Endothelial cell of umbilical vein (primary cell): ENCODE results near the gene NFATC1. TPM values are rescaled to one million over a fixed set of nuclear protein-coding genes. Genes with fewer than 3 reads are reported as not detected.

Experiments
- BruUV-seq: library from RNA; stranded (reverse); fragments of 400-500 nt; replicated peaks from 2 replicates; lab custom pipeline; 2021; lab: Mats Ljungman, UMichigan
- CTCF ChIA-PET: fragments of 300-600, 350-600 bp; sonication (Branson Sonifier 250); formaldehyde crosslinking; loops from one replicate; lab custom pipeline; 2021; ENCODE audit warnings: antibody characterized with exemption, inconsistent platforms; lab: Charles Lee
- POLR2A ChIA-PET: fragments of 300-600, 350-600 bp; sonication (Branson Sonifier 250); formaldehyde crosslinking; loops from one replicate; lab custom pipeline; 2021; ENCODE audit warnings: antibody characterized with exemption, inconsistent platforms; lab: Charles Lee
- DNase-seq: peaks from one replicate; pipeline ENCODE4 v3.0.0-alpha.2; 2011; ENCODE audit warnings: low read depth, low spot score
- FAIRE-seq: peaks from 2 replicates; lab custom pipeline; 2011; peaks lifted over from hg19 to GRCh38; lab: Jason Lieb, UNC
- H2AFZ ChIP-seq: 2 replicates; pipeline ENCODE4 v1.6.0; 2012; ENCODE audit warnings: low read depth, low read length, control low read depth, inconsistent platforms
- H3K27ac ChIP-seq: 2 replicates; pipeline ENCODE4 v1.5.1; 2011; ENCODE audit warnings: low read depth, mild to moderate bottlenecking, control low read depth, low read length, moderate library complexity; ENCODE audit not compliant: insufficient read depth
- H3K27me3 ChIP-seq, 2 experiments: 2 replicates each; pipeline versions ENCODE4 v1.6.0 to v1.6.1; 2011; ENCODE audit warnings: low read length in 2 of 2, mixed read lengths in 1 of 2; ENCODE audit not compliant: control insufficient read depth in 2 of 2, insufficient read depth in 2 of 2
- H3K36me3 ChIP-seq, 2 experiments: 2 replicates in 1 of 2; 3 replicates in 1 of 2; pipeline ENCODE4 v1.5.1; 2011; ENCODE audit warnings: low read length in 2 of 2, mild to moderate bottlenecking in 1 of 2, moderate library complexity in 1 of 2; ENCODE audit not compliant: control insufficient read depth in 2 of 2, insufficient read depth in 2 of 2; ENCODE audit errors: extremely low read depth in 1 of 2
- H3K4me1 ChIP-seq: 3 replicates; pipeline ENCODE4 v1.5.1; 2011; ENCODE audit warnings: mild to moderate bottlenecking, low read length; ENCODE audit not compliant: control insufficient read depth, insufficient read depth; ENCODE audit errors: extremely low read depth
- H3K4me2 ChIP-seq: 2 replicates; pipeline ENCODE4 v1.6.1; 2011; ENCODE audit warnings: low read length, control low read depth, mixed read lengths; ENCODE audit not compliant: insufficient read depth
- H3K4me3 ChIP-seq, 3 experiments: fragments of 200-600 bp in 1 of 3; sonication (generic), shearing (Covaris generic) in 1 of 3; replicated peaks in 1 of 3; 2 replicates each; pipeline ENCODE4 v1.5.1; 2011 to 2016; ENCODE audit warnings: control low read depth in 3 of 3, low read length in 3 of 3, mild to moderate bottlenecking in 2 of 3, inconsistent platforms in 1 of 3, low read depth in 1 of 3, moderate library complexity in 1 of 3; ENCODE audit not compliant: insufficient read depth in 1 of 3
- H3K79me2 ChIP-seq: 2 replicates; pipeline ENCODE4 v1.6.0; 2012; ENCODE audit warnings: low read length, inconsistent platforms; ENCODE audit not compliant: control insufficient read depth, insufficient read depth
- H3K9ac ChIP-seq: replicated peaks from 2 replicates; pipeline ENCODE3; 2011; ENCODE audit warnings: low read length, control low read depth; ENCODE audit not compliant: insufficient read depth; ENCODE audit errors: extremely low read depth
- H3K9me1 ChIP-seq: replicated peaks from 3 replicates; pipeline ENCODE4 v1.6.0; 2011; ENCODE audit warnings: mild to moderate bottlenecking, low read length; ENCODE audit not compliant: control insufficient read depth, insufficient read depth; ENCODE audit errors: extremely low read depth
- H3K9me3 ChIP-seq: replicated peaks from 2 replicates; pipeline ENCODE4 v1.5.1; 2012; ENCODE audit warnings: low read length, inconsistent platforms; ENCODE audit not compliant: control insufficient read depth, insufficient read depth
- H4K20me1 ChIP-seq: replicated peaks from 2 replicates; pipeline ENCODE3; 2011; ENCODE audit warnings: mild to moderate bottlenecking, low read length; ENCODE audit not compliant: control insufficient read depth, insufficient read depth; ENCODE audit errors: extremely low read depth
- CTCF ChIP-seq, 2 donors: IDR thresholded peaks; 1 replicate in 1 of 2; 2 replicates in 1 of 2; pipeline ENCODE4 v1.5.1; 2011; ENCODE audit warnings: low read length in 2 of 2, mild to moderate bottlenecking in 2 of 2, moderate library complexity in 2 of 2, control low read depth in 1 of 2, inconsistent platforms in 1 of 2, low read depth in 1 of 2; ENCODE audit not compliant: insufficient read depth in 1 of 2; ENCODE audit errors: extremely low read depth in 1 of 2
- EZH2 ChIP-seq: IDR thresholded peaks from 2 replicates; pipeline ENCODE4 v1.6.1; 2012; ENCODE audit warnings: borderline replicate concordance, low read depth, mild to moderate bottlenecking, moderate library complexity, low read length, inconsistent platforms; ENCODE audit not compliant: severe bottlenecking
- FOS ChIP-seq: IDR thresholded peaks from 2 replicates; pipeline ENCODE4 v1.6.1; 2011; ENCODE audit warnings: mild to moderate bottlenecking, low read length, moderate library complexity, borderline replicate concordance; ENCODE audit not compliant: insufficient read depth
- GATA2 ChIP-seq: IDR thresholded peaks from 2 replicates; pipeline ENCODE4 v1.7.0; 2011; ENCODE audit warnings: low read depth, mild to moderate bottlenecking, moderate library complexity, mixed read lengths, low read length; ENCODE audit not compliant: insufficient read length, insufficient read depth
- JUN ChIP-seq: IDR thresholded peaks from 2 replicates; pipeline ENCODE4 v1.6.1; 2011; ENCODE audit warnings: borderline replicate concordance, low read depth; ENCODE audit not compliant: insufficient read length, insufficient read depth
- MAX ChIP-seq: IDR thresholded peaks from 2 replicates; pipeline ENCODE4 v1.6.1; 2011; ENCODE audit not compliant: insufficient read depth, insufficient read length
- MYC ChIP-seq: IDR thresholded peaks from one replicate; pipeline ENCODE4 v1.6.1; 2011; ENCODE audit warnings: mild to moderate bottlenecking, low read depth, low read length
- POLR2A ChIP-seq: IDR thresholded peaks from 2 replicates; pipeline ENCODE4 v1.6.1; 2012; ENCODE audit warnings: low read depth, mild to moderate bottlenecking, control low read depth, low read length
- POLR2AphosphoS5 ChIP-seq: IDR thresholded peaks from 2 replicates; pipeline ENCODE4 v1.6.1; 2012; ENCODE audit warnings: low read depth, mild to moderate bottlenecking, control low read depth, low read length, moderate library complexity; ENCODE audit not compliant: insufficient read depth
- dilution Hi-C: fragments of 300-500 bp; cut with MboI; formaldehyde crosslinking; loops from one replicate; pipeline ENCODE4 v1.15.0; 2019; ENCODE audit warnings: low sequenced_read_pairs; ENCODE audit not compliant: extremely low pct_ligation_motif_present
- intact Hi-C: fragments of 100-400 bp; cut with micrococcal nuclease; formaldehyde crosslinking; loops from one replicate; pipeline ENCODE4 v1.10.0; 2022
- polyA plus RNA-seq, 4 experiments: library from polyadenylated mRNA; depleted of rRNA in 3 of 4; stranded (reverse) in 3 of 4; unstranded in 1 of 4; fragments of >200 nt; gene quantifications; 2 replicates each; pipeline versions ENCODE4 v1.2.1 to v1.2.3, GENCODE V29; 2011 to 2012; ENCODE audit warnings: missing spikeins in 1 of 4
- total RNA-seq: library from RNA; stranded (reverse); gene quantifications from 2 replicates; pipeline ENCODE4 v1.2.3, GENCODE V29; 2021

The NFATC1 gene
- total and polyA plus RNA-seq, 2 donors (not counting 3 experiments of a cell fraction or from before 2014, with no cell fraction given): 11.1 to 30.0 TPM

- Histone ChIP-seq H3K9me3 (no peaks in the 10 kb centered on the region), H3K27ac (no peak overlapping the region), H3K4me1 (no peaks in the 10 kb centered on the region), H3K4me2 (no peak overlapping the region), H2AFZ (no peak overlapping the region), H3K79me2 (no peaks in the 10 kb centered on the region), H3K36me3 (peaks cover 0 to 18% of the 10 kb centered on the region in 2 experiments), H3K4me3 (no peak overlapping the region), H3K27me3 (no peaks in the 10 kb centered on the region), H4K20me1 (no peaks in the 10 kb centered on the region), H3K9me1 (no peaks in the 10 kb centered on the region), H3K9ac (no peak overlapping the region)
- intact Hi-C loops (no loop called here), dilution Hi-C loops (no loop called here)
- TF ChIP-seq FOS (no peak), EZH2 (no peak), JUN (no peak), POLR2AphosphoS5 (no peak)
- BruUV-seq: no TSS peak
- CTCF ChIA-PET: no interaction called here
- DNase-seq (no peak), FAIRE-seq (no peak)
- POLR2A ChIA-PET: no interaction called here
These were observed 47.7 kb upstream of the NFATC1 start for GRCh38 chr18:79348066-79348465.

- intact Hi-C loops: no loop called here
- H3K36me3 ChIP-seq: peaks cover 0 to 2% of the 10 kb centered on the region in 2 experiments
- H3K9ac ChIP-seq: no peak overlapping the region
- no peak for FAIRE-seq
- no peak overlapping the region for H3K4me3 ChIP-seq
- no peaks in the 10 kb centered on the region for H3K9me3 ChIP-seq
- H4K20me1 ChIP-seq: no peaks in the 10 kb centered on the region
- no peak for TF ChIP-seq FOS
- no peak for TF ChIP-seq CTCF (IDR thresholded peaks at IDR 0.05; ENCODE audit: extremely low read depth in 1 of 2, insufficient read depth in 1 of 2, low read depth in 1 of 2, low read length in 2 of 2)
- TF ChIP-seq JUN: no peak
- TF ChIP-seq POLR2AphosphoS5: no peak
- TF ChIP-seq MYC: no peak
- no peak for TF ChIP-seq GATA2
- TF ChIP-seq MAX: no peak
- no peak for TF ChIP-seq POLR2A
- TF ChIP-seq EZH2: no peak
- no peaks in the 10 kb centered on the region for H3K9me1 ChIP-seq
- H2AFZ ChIP-seq: no peak overlapping the region
- BruUV-seq: no TSS peak
- H3K27ac ChIP-seq: no peak overlapping the region
- dilution Hi-C loops: no loop called here
- H3K4me1 ChIP-seq: no peaks in the 10 kb centered on the region
- POLR2A ChIA-PET: no interaction called here
- CTCF ChIA-PET: no interaction called here
- no peaks in the 10 kb centered on the region for H3K79me2 ChIP-seq
- DNase-seq: no peak
- no peak overlapping the region for H3K4me2 ChIP-seq
- no peaks in the 10 kb centered on the region for H3K27me3 ChIP-seq
These were observed 43.3 kb upstream of the NFATC1 start for GRCh38 chr18:79352432-79352831.
